CD14-positive monocyte (primary cell): ENCODE results near the gene RASSF7. TPM values are rescaled to one million over a fixed set of nuclear protein-coding genes. Genes with fewer than 3 reads are reported as not detected.

ENCODE experiments used
- DNase-seq, 3 donors: peaks; one replicate each; pipeline ENCODE4 v3.0.0-alpha.2; 2011 to 2022
- H2AFZ ChIP-seq: 2 replicates; pipeline ENCODE4 v1.6.0; 2012; ENCODE audit warnings: mild to moderate bottlenecking, low read depth, low read length, inconsistent platforms; ENCODE audit not compliant: insufficient read depth, poor library complexity, severe bottlenecking
- H3K27ac ChIP-seq, 2 donors: 1 replicate in 1 of 2; 2 replicates in 1 of 2; pipeline ENCODE4 v1.5.1; 2012 to 2013; ENCODE audit warnings: low read length in 2 of 2, control low read depth in 1 of 2, inconsistent platforms in 1 of 2, low read depth in 1 of 2, mild to moderate bottlenecking in 1 of 2
- H3K27me3 ChIP-seq, 2 donors: one replicate each; pipeline versions ENCODE4 v1.6.0 to v1.6.1; 2011 to 2013; ENCODE audit warnings: low read length in 2 of 2; ENCODE audit not compliant: control insufficient read depth in 2 of 2, insufficient read depth in 2 of 2
- H3K36me3 ChIP-seq, 2 donors: replicated peaks in 1 of 2; 1 replicate in 1 of 2; 2 replicates in 1 of 2; pipeline versions ENCODE4 v1.5.1 to v1.6.1; 2012 to 2013; ENCODE audit warnings: low read length in 2 of 2, control low read depth in 1 of 2, inconsistent platforms in 1 of 2, mild to moderate bottlenecking in 1 of 2; ENCODE audit not compliant: insufficient read depth in 2 of 2, control insufficient read depth in 1 of 2
- H3K4me1 ChIP-seq, 2 donors: 1 replicate in 1 of 2; 2 replicates in 1 of 2; pipeline versions ENCODE4 v1.5.1 to v1.6.1; 2012 to 2013; ENCODE audit warnings: low read length in 2 of 2, control low read depth in 1 of 2, inconsistent platforms in 1 of 2, mild to moderate bottlenecking in 1 of 2, moderate library complexity in 1 of 2; ENCODE audit not compliant: insufficient read depth in 2 of 2, control insufficient read depth in 1 of 2
- H3K4me2 ChIP-seq: replicated peaks from 2 replicates; pipeline ENCODE3; 2012; ENCODE audit warnings: low read length, moderate library complexity, mild to moderate bottlenecking; ENCODE audit not compliant: poor library complexity, severe bottlenecking; ENCODE audit errors: extremely low read depth
- H3K4me3 ChIP-seq, 3 experiments: fragments of 200-600 bp in 1 of 3; sonication (generic) in 1 of 3; replicated peaks in 1 of 3; 1 replicate in 2 of 3; 2 replicates in 1 of 3; pipeline ENCODE4 v1.5.1; 2011 to 2013; ENCODE audit warnings: low read length in 3 of 3, mild to moderate bottlenecking in 3 of 3, control low read depth in 2 of 3, low read depth in 2 of 3, inconsistent platforms in 1 of 3, moderate library complexity in 1 of 3
- H3K79me2 ChIP-seq: 2 replicates; pipeline ENCODE4 v1.6.0; 2012; ENCODE audit warnings: mild to moderate bottlenecking, control low read depth, inconsistent platforms, low read length, moderate library complexity; ENCODE audit not compliant: insufficient read depth
- H3K9ac ChIP-seq: 2 replicates; pipeline ENCODE4 v1.6.0; 2017; ENCODE audit warnings: low read length, mild to moderate bottlenecking; ENCODE audit not compliant: insufficient read depth, poor library complexity, severe bottlenecking
- H3K9me3 ChIP-seq, 2 donors: replicated peaks in 1 of 2; 1 replicate in 1 of 2; 2 replicates in 1 of 2; pipeline versions ENCODE4 v1.5.1 to v1.6.1; 2012 to 2013; ENCODE audit warnings: low read length in 2 of 2, control low read depth in 1 of 2; ENCODE audit not compliant: control insufficient read depth in 1 of 2, insufficient read depth in 1 of 2
- H4K20me1 ChIP-seq: 2 replicates; pipeline ENCODE4 v1.6.0; 2012; ENCODE audit warnings: mild to moderate bottlenecking, low read length, control low read depth, moderate library complexity; ENCODE audit not compliant: insufficient read depth
- H3K27ac Mint-ChIP-seq, 7 donors: one replicate each; pipeline ENCODE4 v1.8.0; 2020; ENCODE audit warnings: mild to moderate bottlenecking in 7 of 7, mixed read lengths in 7 of 7, moderate library complexity in 6 of 7, inconsistent platforms in 2 of 7
- H3K27me3 Mint-ChIP-seq, 3 donors: one replicate each; pipeline ENCODE4 v1.8.0; 2021 to 2022; ENCODE audit warnings: low read depth in 3 of 3, mild to moderate bottlenecking in 3 of 3, mixed read lengths in 3 of 3, moderate library complexity in 3 of 3, inconsistent platforms in 1 of 3
- H3K36me3 Mint-ChIP-seq, 2 donors: one replicate each; pipeline ENCODE4 v1.8.0; 2020; ENCODE audit warnings: mixed read lengths in 2 of 2, inconsistent platforms in 1 of 2, mild to moderate bottlenecking in 1 of 2
- H3K4me1 Mint-ChIP-seq: one replicate; pipeline ENCODE4 v1.8.0; 2020; ENCODE audit warnings: mild to moderate bottlenecking, mixed read lengths
- H3K4me3 Mint-ChIP-seq, 2 donors: one replicate each; pipeline ENCODE4 v1.8.0; 2020; ENCODE audit warnings: mild to moderate bottlenecking in 2 of 2, mixed read lengths in 2 of 2, moderate library complexity in 1 of 2
- H3K9me3 Mint-ChIP-seq, 7 donors: one replicate each; pipeline ENCODE4 v1.8.0; 2020 to 2022; ENCODE audit warnings: mixed read lengths in 7 of 7, mild to moderate bottlenecking in 6 of 7, moderate library complexity in 6 of 7, inconsistent platforms in 2 of 7
- CTCF ChIP-seq: fragments of 200-600 bp; IDR thresholded peaks from one replicate; pipeline ENCODE4 v1.8.0; 2022; ENCODE audit warnings: antibody characterized with exemption, mild to moderate bottlenecking
- WGBS: methylation state at CpG from one replicate; pipeline ENCODE4 v1.1.5; 2013; ENCODE audit warnings: missing lambda C conversion rate; ENCODE audit not compliant: insufficient coverage; 5-methylcytosine and 5-hydroxymethylcytosine counted together
- intact Hi-C, 2 donors: fragments of 100-400 bp; cut with micrococcal nuclease; formaldehyde crosslinking; loops; one replicate each; pipeline versions ENCODE4 v1.15.0 to v1.15.1; 2023
- polyA plus RNA-seq, 3 donors: library from polyadenylated mRNA; depleted of rRNA in 1 of 3; unstranded in 2 of 3; stranded (reverse) in 1 of 3; fragments of 300-500 nt in 2 of 3; fragments of >200 nt in 1 of 3; fragmentation: Illumina TruSeq in 2 of 3; gene quantifications; 1 replicate in 2 of 3; 2 replicates in 1 of 3; pipeline ENCODE4 v1.2.3, GENCODE V29; 2012 to 2021

The RASSF7 gene
- polyA plus RNA-seq, 3 donors = 10.0 to 26.5 (median 12.4) TPM

- Histone ChIP-seq H3K4me2 (no peak overlapping the region), H3K9ac (no peak overlapping the region), H3K4me1 (no peaks in the 10 kb centered on the region), H3K9me3 (no peaks in the 10 kb centered on the region), H3K36me3 (peaks cover 91 to 99% of the 10 kb centered on the region in 2 donors), H3K27me3 (no peaks in the 10 kb centered on the region), H2AFZ (no peak overlapping the region), H3K27ac (no peak overlapping the region), H3K79me2 (no peaks in the 10 kb centered on the region), H3K4me3 (no peak overlapping the region), H4K20me1 (peaks cover 30% of the 10 kb centered on the region)
- H3K4me3 Mint-ChIP-seq = no peak overlapping the region
- peaks cover 0 to 2% (median 0%) of the 10 kb centered on the region in 3 donors for H3K27me3 Mint-ChIP-seq
- WGBS = 87% methylated on average over 14 of the region's 19 CpGs
- no peak overlapping the region for H3K27ac Mint-ChIP-seq
- intact Hi-C loops = no loop called here
- no peak for DNase-seq
- peaks cover 72 to 91% of the 10 kb centered on the region in 2 donors for H3K36me3 Mint-ChIP-seq
- no peaks in the 10 kb centered on the region for H3K4me1 Mint-ChIP-seq
- no peak for TF ChIP-seq CTCF
- H3K9me3 Mint-ChIP-seq = no peaks in the 10 kb centered on the region
Observed at GRCh38 chr11:606245-606644, 45.5 kb downstream of the RASSF7 start.

GRCh38 chr11:607020-607780 lies 46.4 kb downstream of the RASSF7 start:
- intact Hi-C loops = no loop called here

More at GRCh38 chr11:607020-607780, 46.4 kb downstream of the RASSF7 start:
- H3K9ac ChIP-seq = no peak overlapping the region
- H3K36me3 ChIP-seq = peaks cover 91 to 99% of the 10 kb centered on the region in 2 donors
- H2AFZ ChIP-seq = no peak overlapping the region
- no peaks in the 10 kb centered on the region for H3K9me3 Mint-ChIP-seq
- H3K9me3 ChIP-seq = no peaks in the 10 kb centered on the region
- peaks cover 39% of the 10 kb centered on the region for H4K20me1 ChIP-seq
- peaks cover under 1% of the 10 kb centered on the region for H3K4me1 Mint-ChIP-seq
- no peak for DNase-seq
- no peak overlapping the region for H3K4me3 ChIP-seq
- no peaks in the 10 kb centered on the region for H3K79me2 ChIP-seq
- no peak overlapping the region for H3K27ac ChIP-seq
- TF ChIP-seq CTCF = no peak
- H3K4me1 ChIP-seq = no peaks in the 10 kb centered on the region
- peaks cover 0 to 2% (median 0%) of the 10 kb centered on the region in 3 donors for H3K27me3 Mint-ChIP-seq
- H3K4me2 ChIP-seq = no peak overlapping the region
- H3K27ac Mint-ChIP-seq = peak overlapping the region in 2 of 7 donors; percentile 15 to 16
- H3K4me3 Mint-ChIP-seq = no peak overlapping the region
- peaks cover 68 to 91% of the 10 kb centered on the region in 2 donors for H3K36me3 Mint-ChIP-seq
- 95% methylated on average over 35 of the region's 35 CpGs for WGBS
- H3K27me3 ChIP-seq = no peaks in the 10 kb centered on the region
